K562 (cell line): Measurements from ENCODE around the gene CBFA2T3. TPM values are rescaled to one million over a fixed set of nuclear protein-coding genes. Genes with fewer than 3 reads are reported as not detected.

Experiments
- ATAC-seq: fragments of 200-7000 bp; cut with Tn5 transposase; 3 replicates; pipeline ENCODE4 v1.9.1; 2020; ENCODE audit warnings: moderate library complexity
- BruUV-seq: library from RNA; stranded (reverse); fragments of 400-500 nt; replicated peaks from 2 replicates; lab custom pipeline; 2021; lab: Mats Ljungman, UMichigan
- CTCF ChIA-PET: fragments of 300-600 bp; formaldehyde crosslinking; extraction: SDS; loops from one replicate; lab custom pipeline; 2021; ENCODE audit warnings: low intra/inter-chr PET ratio; lab: Yijun Ruan, JAX
- POLR2A ChIA-PET: fragments of 300-600, 350-650 bp; sonication (Branson Sonifier 250); formaldehyde crosslinking; extraction: SDS; loops from one replicate; lab custom pipeline; 2021; ENCODE audit warnings: antibody characterized with exemption, inconsistent platforms; lab: Yijun Ruan, JAX
- DNase-seq, 4 experiments: peaks; one replicate each; pipeline versions ENCODE4 v3.0.0 to v3.0.0-alpha.2; 2011 to 2018; ENCODE audit warnings: low spot score in 3 of 4, mixed read lengths in 3 of 4; ENCODE audit errors: extremely low read depth in 1 of 4
- FAIRE-seq: peaks from 2 replicates; lab custom pipeline; 2011; peaks lifted over from hg19 to GRCh38; lab: Jason Lieb, UNC
- H2AFZ ChIP-seq: 2 replicates; pipeline ENCODE4 v1.6.0; 2011; ENCODE audit warnings: low read depth, low read length, control low read depth, inconsistent platforms
- H3K27ac ChIP-seq: fragments of 200-600 bp; 3 replicates; pipeline ENCODE4 v1.8.0; 2011; ENCODE audit warnings: low read depth, mild to moderate bottlenecking, control low read depth, inconsistent platforms, low read length, moderate library complexity, mixed read lengths; ENCODE audit errors: extremely low read depth
- H3K27me3 ChIP-seq, 2 experiments: fragments of 300-600 bp in 1 of 2; 2 replicates in 1 of 2; 3 replicates in 1 of 2; pipeline versions ENCODE4 v1.6.0 to v1.8.0; 2011; ENCODE audit warnings: inconsistent platforms in 2 of 2, low read length in 2 of 2, mild to moderate bottlenecking in 1 of 2, mixed read lengths in 1 of 2, moderate library complexity in 1 of 2; ENCODE audit not compliant: control insufficient read depth in 2 of 2, insufficient read depth in 2 of 2
- H3K36me3 ChIP-seq: fragments of 300-600 bp; 3 replicates; pipeline ENCODE4 v1.8.0; 2011; ENCODE audit warnings: mild to moderate bottlenecking, low read length, inconsistent platforms; ENCODE audit not compliant: control insufficient read depth, insufficient read depth
- H3K4me1 ChIP-seq, 2 experiments: fragments of 200-600 bp in 1 of 2; replicated peaks in 1 of 2; 2 replicates in 1 of 2; 3 replicates in 1 of 2; pipeline versions ENCODE4 v1.5.1 to v1.8.0; 2011; ENCODE audit warnings: inconsistent platforms in 2 of 2, low read length in 2 of 2, mild to moderate bottlenecking in 1 of 2, mixed read lengths in 1 of 2, moderate library complexity in 1 of 2; ENCODE audit not compliant: control insufficient read depth in 2 of 2, insufficient read depth in 2 of 2
- H3K4me2 ChIP-seq: 2 replicates; pipeline ENCODE4 v1.6.1; 2011; ENCODE audit warnings: low read length, control low read depth, inconsistent platforms, mixed read lengths; ENCODE audit not compliant: insufficient read depth
- H3K4me3 ChIP-seq: fragments of 200-600 bp; sonication (generic), shearing (Covaris generic); 2 replicates; pipeline ENCODE4 v1.5.1; 2016; ENCODE audit warnings: control low read depth, inconsistent platforms
- H3K79me2 ChIP-seq: fragments of 200-600 bp; 3 replicates; pipeline ENCODE4 v1.8.0; 2011; ENCODE audit warnings: low read length, inconsistent platforms; ENCODE audit not compliant: control insufficient read depth, insufficient read depth
- H3K9ac ChIP-seq, 2 experiments: 2 replicates each; pipeline versions ENCODE4 v1.6.0 to v1.6.1; 2011; ENCODE audit warnings: low read depth in 2 of 2, low read length in 2 of 2, control low read depth in 1 of 2, inconsistent platforms in 1 of 2, mild to moderate bottlenecking in 1 of 2, mixed read lengths in 1 of 2; ENCODE audit not compliant: insufficient read depth in 1 of 2
- H3K9me1 ChIP-seq: one replicate; pipeline ENCODE4 v1.6.0; 2011; ENCODE audit warnings: inconsistent platforms, mild to moderate bottlenecking, low read length, moderate library complexity; ENCODE audit not compliant: control insufficient read depth, insufficient read depth
- H3K9me3 ChIP-seq: replicated peaks from 2 replicates; pipeline ENCODE4 v1.5.1; 2011; ENCODE audit warnings: low read depth, low read length, inconsistent platforms; ENCODE audit not compliant: control insufficient read depth, insufficient read depth
- H4K20me1 ChIP-seq: replicated peaks from 2 replicates; pipeline ENCODE4 v1.6.1; 2011; ENCODE audit warnings: low read length, inconsistent platforms, mixed read lengths; ENCODE audit not compliant: control insufficient read depth, insufficient read depth
- BRD4 ChIP-seq: fragments of 200-600 bp; sonication (generic); IDR thresholded peaks from 2 replicates; pipeline ENCODE4 v1.6.1; 2017; ENCODE audit warnings: inconsistent platforms
- BRD9 ChIP-seq: fragments of 450-650 bp; IDR thresholded peaks from 2 replicates; pipeline ENCODE4 v1.6.1; 2018; ENCODE audit warnings: low read depth; ENCODE audit not compliant: partially characterized antibody
- CBX3 ChIP-seq, 2 experiments: IDR thresholded peaks; 1 replicate in 1 of 2; 2 replicates in 1 of 2; pipeline ENCODE4 v1.6.1; 2012; ENCODE audit warnings: inconsistent platforms in 2 of 2, low read length in 2 of 2, borderline replicate concordance in 1 of 2, control low read depth in 1 of 2
- DACH1 ChIP-seq: fragments of 450-650 bp; IDR thresholded peaks from 2 replicates; pipeline ENCODE4 v1.6.1; 2018; ENCODE audit not compliant: partially characterized antibody
- DEAF1 ChIP-seq: fragments of 450-650 bp; formaldehyde crosslinking; IDR thresholded peaks from 2 replicates; pipeline ENCODE4 v1.4.0; 2020; ENCODE audit warnings: mild to moderate bottlenecking, moderate library complexity
- ELF2 ChIP-seq: fragments of 250-450 bp; sonication (Bioruptor Pico); IDR thresholded peaks from 2 replicates; pipeline ENCODE4 v1.5.0; 2021; ENCODE audit warnings: mild to moderate bottlenecking
- GABPA ChIP-seq: fragments of 200-800 bp; sonication (Bioruptor generic); conservative IDR thresholded peaks from 2 replicates; pipeline ENCODE4 v1.6.1; 2016; ENCODE audit warnings: low read depth, missing genetic modification characterization, missing compliant biosample characterization
- NR0B1 ChIP-seq: fragments of 450-650 bp; IDR thresholded peaks from one replicate; pipeline ENCODE4 v1.6.1; 2018; ENCODE audit warnings: mild to moderate bottlenecking, moderate library complexity; ENCODE audit not compliant: partially characterized antibody
- PML ChIP-seq: IDR thresholded peaks from 2 replicates; pipeline ENCODE4 v1.6.1; 2012; ENCODE audit warnings: low read length, inconsistent platforms
- SNIP1 ChIP-seq: fragments of 450-650 bp; IDR thresholded peaks from 2 replicates; pipeline ENCODE4 v1.7.1; 2017; ENCODE audit warnings: low read depth, mild to moderate bottlenecking
- WHSC1 ChIP-seq: IDR thresholded peaks from one replicate; pipeline ENCODE4 v1.6.1; 2012; ENCODE audit warnings: low read length, control low read depth, inconsistent platforms
- YBX1 ChIP-seq: fragments of 450-650 bp; IDR thresholded peaks from 2 replicates; pipeline ENCODE4 v1.7.1; 2016; ENCODE audit warnings: mild to moderate bottlenecking
- ZNF140 ChIP-seq: fragments of 250-450 bp; sonication (Bioruptor Pico); IDR thresholded peaks from 2 replicates; pipeline ENCODE4 v1.8.0; 2021; ENCODE audit warnings: moderate library complexity, mild to moderate bottlenecking, inconsistent platforms
- ZNF764 ChIP-seq: fragments of 250-450 bp; sonication (Bioruptor Pico); IDR thresholded peaks from 2 replicates; pipeline ENCODE4 v1.4.0; 2020; ENCODE audit warnings: low read depth, mild to moderate bottlenecking, moderate library complexity
- WGBS: fragments of 100-300 bp; shearing (Covaris generic); methylation state at CpG from one replicate; pipeline ENCODE4 v1.1.6; 2016; ENCODE audit warnings: low coverage, mixed read lengths; ENCODE audit not compliant: insufficient coverage; ENCODE audit errors: missing lambda C conversion rate; 5-methylcytosine and 5-hydroxymethylcytosine counted together
- in situ Hi-C: fragments of 300-500 bp; cut with MboI; formaldehyde crosslinking; loops from 4 replicates; pipeline ENCODE4 v1.15.0; 2018; ENCODE audit warnings: inconsistent platforms, mixed read lengths
- intact Hi-C: fragments of 100-400 bp; cut with micrococcal nuclease; formaldehyde crosslinking; loops from 2 replicates; pipeline ENCODE4 v1.14.2; 2022
- polyA plus RNA-seq, 8 experiments: library from polyadenylated mRNA; depleted of rRNA in 4 of 8; stranded (reverse) in 5 of 8; unstranded in 3 of 8; fragments of >200 nt; fragmentation: Nextera tagmentation in 2 of 8; fragmentation: Illumina TruSeq in 1 of 8; extraction: Ambion mirVana in 2 of 8; extraction: Trizol in 1 of 8; gene quantifications; 2 replicates each; pipeline versions ENCODE4 v1.2.1 to v1.2.3, GENCODE V29; 2011 to 2014; ENCODE audit warnings: inconsistent platforms in 1 of 8, missing spikeins in 1 of 8
- total RNA-seq, 7 experiments: library from RNA; depleted of rRNA in 6 of 7; stranded (reverse); fragments of >200 nt in 6 of 7; fragmentation: Illumina TruSeq in 2 of 7; extraction: Trizol in 2 of 7; gene quantifications; 2 replicates each; pipeline versions ENCODE4 v1.2.1 to v1.2.3, GENCODE V29; 2011 to 2021; ENCODE audit warnings: low replicate concordance in 1 of 7
- TF ChIP-seq, protein P1 (sequence below): IDR thresholded peaks from 2 replicates; pipeline ENCODE4 v1.6.1; 2016; ENCODE audit warnings: missing genetic modification characterization, missing compliant biosample characterization
- TF ChIP-seq, protein P2 (sequence below): fragments of 450-650 bp; formaldehyde crosslinking; IDR thresholded peaks from 2 replicates; pipeline ENCODE4 v1.4.0; 2020; ENCODE audit warnings: mild to moderate bottlenecking, moderate library complexity

CBFA2T3 gene
- total and polyA plus RNA-seq, 9 of the 15 experiments (the other 6 are each of a cell fraction or from before 2014, with no cell fraction given) = 2.3 to 145 (median 6.7) TPM

DNA sequence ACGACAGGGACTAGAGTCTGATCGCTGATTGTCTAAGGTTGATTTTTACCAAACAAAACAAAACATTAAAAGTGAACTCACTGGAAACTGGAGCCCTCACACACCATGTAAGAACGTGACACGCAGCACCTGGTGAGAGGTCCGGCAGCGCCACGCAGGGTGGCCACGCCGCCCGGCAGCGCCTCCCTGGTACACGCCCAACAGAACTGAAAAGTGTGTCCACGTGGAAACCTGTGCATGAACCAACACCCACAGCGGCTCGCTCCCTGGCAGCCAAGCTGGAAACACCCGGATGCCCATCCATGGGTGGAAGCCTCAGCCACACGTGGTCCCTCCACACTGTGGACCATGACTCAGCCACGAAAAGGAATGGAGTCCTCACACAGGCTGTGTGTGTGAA lies 129.4 kb downstream of the CBFA2T3 start:
- CTCF ChIA-PET = interaction anchor here (0.6 kb wide), 1 partner anchor 188 kb away, joined by 3 read pairs; no protein-coding TSS in a partner anchor
- Histone ChIP-seq H3K9me3 (no peaks in the 10 kb centered on the region), H4K20me1 (no peaks in the 10 kb centered on the region), H2AFZ (no peak overlapping the region), H3K9me1 (no peaks in the 10 kb centered on the region), H3K4me3 (no peak overlapping the region), H3K27me3 (no peaks in the 10 kb centered on the region), H3K79me2 (no peaks in the 10 kb centered on the region), H3K9ac (peak overlapping the region in 1 of 2 experiments; percentile 35; a peak in 1 of 4 replicates), H3K36me3 (no peaks in the 10 kb centered on the region), H3K4me2 (no peak overlapping the region), H3K27ac (no peak overlapping the region), H3K4me1 (peaks cover 0 to 30% of the 10 kb centered on the region in 2 experiments; a peak in 2 of 5 replicates)
- intact Hi-C loops (no loop called here), in situ Hi-C loops (no loop called here)
- ATAC-seq (no peak), FAIRE-seq (no peak), DNase-seq (no peak)
- whole genome bisulfite sequencing = 80% methylated on average over 16 of the region's 18 CpGs
- POLR2A ChIA-PET = interaction anchor here (0.7 kb wide), 1 partner anchor 8 kb away, joined by 3 read pairs; no protein-coding TSS in a partner anchor
- BruUV-seq = no TSS peak
- TF ChIP-seq BRD4 = no peak
- TF ChIP-seq DEAF1 (CRISPR knock-in tag) = no peak
- TF ChIP-seq DACH1 = no peak
- TF ChIP-seq ELF2 (CRISPR knock-in tag) = no peak
- no peak for TF ChIP-seq ZNF764 (CRISPR knock-in tag)
- no peak for TF ChIP-seq NR0B1
- TF ChIP-seq YBX1 = no peak
- TF ChIP-seq CBX3 (IDR thresholded peaks at IDR 0.05; ENCODE audit: borderline replicate concordance in 1 of 2, low read length in 2 of 2) = no peak
- TF ChIP-seq GABPA (tag) = no peak
- no peak for TF ChIP-seq SNIP1
- TF ChIP-seq PML = no peak
- TF ChIP-seq, protein P1, sequence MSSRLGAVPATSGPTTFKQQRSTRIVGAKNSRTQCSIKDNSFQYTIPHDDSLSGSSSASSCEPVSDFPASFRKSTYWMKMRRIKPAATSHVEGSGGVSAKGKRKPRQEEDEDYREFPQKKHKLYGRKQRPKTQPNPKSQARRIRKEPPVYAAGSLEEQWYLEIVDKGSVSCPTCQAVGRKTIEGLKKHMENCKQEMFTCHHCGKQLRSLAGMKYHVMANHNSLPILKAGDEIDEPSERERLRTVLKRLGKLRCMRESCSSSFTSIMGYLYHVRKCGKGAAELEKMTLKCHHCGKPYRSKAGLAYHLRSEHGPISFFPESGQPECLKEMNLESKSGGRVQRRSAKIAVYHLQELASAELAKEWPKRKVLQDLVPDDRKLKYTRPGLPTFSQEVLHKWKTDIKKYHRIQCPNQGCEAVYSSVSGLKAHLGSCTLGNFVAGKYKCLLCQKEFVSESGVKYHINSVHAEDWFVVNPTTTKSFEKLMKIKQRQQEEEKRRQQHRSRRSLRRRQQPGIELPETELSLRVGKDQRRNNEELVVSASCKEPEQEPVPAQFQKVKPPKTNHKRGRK = no peak
- TF ChIP-seq BRD9 = no peak
- no peak for TF ChIP-seq WHSC1
- TF ChIP-seq, protein P2, sequence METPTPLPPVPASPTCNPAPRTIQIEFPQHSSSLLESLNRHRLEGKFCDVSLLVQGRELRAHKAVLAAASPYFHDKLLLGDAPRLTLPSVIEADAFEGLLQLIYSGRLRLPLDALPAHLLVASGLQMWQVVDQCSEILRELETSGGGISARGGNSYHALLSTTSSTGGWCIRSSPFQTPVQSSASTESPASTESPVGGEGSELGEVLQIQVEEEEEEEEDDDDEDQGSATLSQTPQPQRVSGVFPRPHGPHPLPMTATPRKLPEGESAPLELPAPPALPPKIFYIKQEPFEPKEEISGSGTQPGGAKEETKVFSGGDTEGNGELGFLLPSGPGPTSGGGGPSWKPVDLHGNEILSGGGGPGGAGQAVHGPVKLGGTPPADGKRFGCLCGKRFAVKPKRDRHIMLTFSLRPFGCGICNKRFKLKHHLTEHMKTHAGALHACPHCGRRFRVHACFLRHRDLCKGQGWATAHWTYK (CRISPR knock-in tag) = no peak
- TF ChIP-seq ZNF140 (CRISPR knock-in tag) = no peak
